ENCODE data around the gene PHGDH. TPM values are rescaled to one million over a fixed set of nuclear protein-coding genes. Genes with fewer than 3 reads are reported as not detected.

Gene PHGDH
- total RNA-seq, 2 experiments from 2014 or later: 307 to 322 TPM

GRCh38 chr1:119778886-119779560, 67.3 kb downstream of the PHGDH start:
- intact Hi-C loops (cut with micrococcal nuclease): no loop called here
- ChIA-PET POLR2A (interaction anchor here (0.6 kb wide), 1 partner anchor 138 kb away, joined by 3 read pairs; no protein-coding TSS in a partner anchor), CTCF (interaction anchor here (1.3 kb wide), 1 partner anchor 30 kb away, joined by 3 read pairs; no protein-coding TSS in a partner anchor)
- Mint-ChIP-seq H3K4me1 (ENCODE audit: low read depth) (peaks cover 6% of the 10 kb centered on the region), H3K27me3 (peaks cover 2% of the 10 kb centered on the region), H3K27ac (no peak overlapping the region), H3K9me3 (no peaks in the 10 kb centered on the region), H3K36me3 (ENCODE audit: low read depth) (no peaks in the 10 kb centered on the region), H3K4me3 (no peak overlapping the region)
- no peak for ATAC-seq
- TF ChIP-seq, protein P1, sequence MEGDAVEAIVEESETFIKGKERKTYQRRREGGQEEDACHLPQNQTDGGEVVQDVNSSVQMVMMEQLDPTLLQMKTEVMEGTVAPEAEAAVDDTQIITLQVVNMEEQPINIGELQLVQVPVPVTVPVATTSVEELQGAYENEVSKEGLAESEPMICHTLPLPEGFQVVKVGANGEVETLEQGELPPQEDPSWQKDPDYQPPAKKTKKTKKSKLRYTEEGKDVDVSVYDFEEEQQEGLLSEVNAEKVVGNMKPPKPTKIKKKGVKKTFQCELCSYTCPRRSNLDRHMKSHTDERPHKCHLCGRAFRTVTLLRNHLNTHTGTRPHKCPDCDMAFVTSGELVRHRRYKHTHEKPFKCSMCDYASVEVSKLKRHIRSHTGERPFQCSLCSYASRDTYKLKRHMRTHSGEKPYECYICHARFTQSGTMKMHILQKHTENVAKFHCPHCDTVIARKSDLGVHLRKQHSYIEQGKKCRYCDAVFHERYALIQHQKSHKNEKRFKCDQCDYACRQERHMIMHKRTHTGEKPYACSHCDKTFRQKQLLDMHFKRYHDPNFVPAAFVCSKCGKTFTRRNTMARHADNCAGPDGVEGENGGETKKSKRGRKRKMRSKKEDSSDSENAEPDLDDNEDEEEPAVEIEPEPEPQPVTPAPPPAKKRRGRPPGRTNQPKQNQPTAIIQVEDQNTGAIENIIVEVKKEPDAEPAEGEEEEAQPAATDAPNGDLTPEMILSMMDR (IDR thresholded peaks at IDR 0.05): no peak
- DNase-seq: no peak

DNA sequence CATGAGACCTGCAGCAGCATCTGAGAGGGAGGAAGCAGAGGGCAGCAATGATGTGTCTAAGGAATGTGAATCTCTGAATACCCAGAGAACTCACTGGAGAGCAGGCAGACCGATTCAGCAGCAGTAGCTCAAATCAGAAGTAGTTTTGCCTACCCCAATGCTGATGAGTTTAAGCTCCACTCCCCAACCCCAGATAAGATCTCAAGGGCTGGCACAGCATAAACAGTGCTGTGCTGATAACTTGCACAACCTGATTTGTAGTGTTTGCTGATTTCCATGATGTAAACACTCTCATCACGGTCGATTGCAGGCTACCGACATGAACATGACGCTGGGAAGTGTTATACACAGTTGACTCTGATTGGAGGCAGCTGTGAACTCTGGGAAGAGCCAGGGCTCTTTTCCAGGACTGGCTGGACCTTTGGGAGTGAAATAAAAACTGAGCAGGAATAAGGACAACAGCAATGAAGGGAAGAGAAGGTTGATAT, 68.2 kb downstream of the PHGDH start:
- TF ChIP-seq, protein P1 (IDR thresholded peaks at IDR 0.05): no peak
- Mint-ChIP-seq H3K36me3 (ENCODE audit: low read depth) (no peaks in the 10 kb centered on the region), H3K4me3 (no peak overlapping the region), H3K4me1 (ENCODE audit: low read depth) (peaks cover 9% of the 10 kb centered on the region), H3K9me3 (no peaks in the 10 kb centered on the region), H3K27ac (no peak overlapping the region), H3K27me3 (peaks cover 2% of the 10 kb centered on the region)
- ChIA-PET CTCF (interaction anchor here (1.3 kb wide), 1 partner anchor 29 kb away, joined by 3 read pairs; no protein-coding TSS in a partner anchor), POLR2A (no interaction called here)
- ATAC-seq (no peak), DNase-seq (no peak)
- intact Hi-C loops (cut with micrococcal nuclease): no loop called here

GRCh38 chr1:119781434-119782210, 69.9 kb downstream of the PHGDH start:
- no peak for ATAC-seq
- Mint-ChIP-seq H3K4me3 (no peak overlapping the region), H3K36me3 (ENCODE audit: low read depth) (no peaks in the 10 kb centered on the region), H3K27me3 (peaks cover 2% of the 10 kb centered on the region), H3K27ac (no peak overlapping the region), H3K9me3 (no peaks in the 10 kb centered on the region), H3K4me1 (ENCODE audit: low read depth) (peaks cover 16% of the 10 kb centered on the region)
- DNase-seq: no peak
- ChIA-PET POLR2A (no interaction called here), CTCF (no interaction called here)
- TF ChIP-seq, protein P1 (IDR thresholded peaks at IDR 0.05): no peak
- intact Hi-C loops (cut with micrococcal nuclease): no loop called here

DNA sequence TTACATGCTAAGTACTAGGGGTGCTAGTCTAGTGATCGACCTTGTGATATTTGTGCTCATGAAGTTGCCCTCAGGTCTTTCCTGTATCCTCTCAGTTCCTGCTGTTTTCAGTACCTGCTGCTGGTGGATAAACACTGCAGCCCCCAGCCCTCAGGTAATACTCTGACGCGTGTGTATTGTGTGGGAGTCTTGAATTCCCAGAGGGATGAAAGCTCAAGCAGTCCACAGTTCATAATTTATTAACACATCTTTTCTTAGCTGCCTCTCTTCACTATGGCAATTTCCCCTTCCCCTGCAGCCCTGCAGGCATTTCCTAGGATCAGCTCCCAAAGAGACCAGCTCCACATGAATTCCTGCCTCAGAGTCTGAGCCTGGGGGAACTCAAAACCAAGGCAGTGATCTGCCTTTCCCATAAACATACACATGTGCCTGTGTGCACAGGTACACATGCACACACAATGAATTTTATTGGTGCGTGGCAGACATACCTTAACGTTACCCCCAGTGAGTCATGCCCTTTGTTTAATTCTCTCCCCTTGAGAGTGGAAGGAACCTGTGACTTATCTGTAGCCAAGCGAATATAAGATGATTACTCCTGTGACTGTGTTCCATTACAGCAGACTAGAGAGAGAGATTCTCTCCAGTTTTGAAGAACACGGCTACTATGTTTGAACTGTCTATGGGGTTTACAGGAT, 71.0 kb downstream of the PHGDH start:
- ATAC-seq: peak; percentile 51
- TF ChIP-seq, protein P1 (IDR thresholded peaks at IDR 0.05): no peak
- intact Hi-C loops (cut with micrococcal nuclease): no loop called here

More for the DNA sequence above, 71.0 kb downstream of the PHGDH start:
- Mint-ChIP-seq H3K36me3 (ENCODE audit: low read depth) (no peaks in the 10 kb centered on the region), H3K27ac (no peak overlapping the region), H3K27me3 (peaks cover 2% of the 10 kb centered on the region), H3K4me1 (ENCODE audit: low read depth) (peaks cover 18% of the 10 kb centered on the region), H3K4me3 (no peak overlapping the region), H3K9me3 (no peaks in the 10 kb centered on the region)
- POLR2A ChIA-PET: no interaction called here
- CTCF ChIA-PET: interaction anchor here (1.5 kb wide), 2 partner anchors 15 to 103 kb away, joined by 3 read pairs; no protein-coding TSS in a partner anchor
- DNase-seq: no peak
